T-cell (primary cell): Measurements from ENCODE around the gene COL23A1. TPM values are rescaled to one million over a fixed set of nuclear protein-coding genes. Genes with fewer than 3 reads are reported as not detected.
"Not testable (repeated sequence)": the region's sequence is repeated elsewhere in the genome, so short reads cannot be mapped to it uniquely, and the experiment has no call there.

Experiments
- ATAC-seq, 4 experiments: fragments of 200-7000 bp in 3 of 4; fragments of 150-1000 bp in 1 of 4; cut with Tn5 transposase; replicated peaks in 1 of 4; 1 replicate in 3 of 4; 2 replicates in 1 of 4; pipeline ENCODE4 v1.10.0; 2021; ENCODE audit warnings: moderate library complexity in 3 of 4, mild to moderate bottlenecking in 2 of 4, moderate number of reproducible peaks in 1 of 4
- CTCF ChIA-PET, 2 donors: fragments of 300-600 bp; sonication (Branson Sonifier 250); formaldehyde crosslinking; loops; one replicate each; lab custom pipeline; 2022; ENCODE audit warnings: antibody characterized with exemption in 2 of 2; lab: Charles Lee
- POLR2A ChIA-PET, 2 donors: fragments of 300-600 bp; sonication (Branson Sonifier 250); formaldehyde crosslinking; loops; one replicate each; lab custom pipeline; 2022; ENCODE audit warnings: antibody characterized with exemption in 2 of 2; lab: Charles Lee
- DNase-seq, 35 experiments: peaks; one replicate each; pipeline versions ENCODE4 v3.0.0 to v3.0.0-alpha.2; 2013 to 2023
- H3K27ac ChIP-seq: one replicate; pipeline ENCODE4 v1.5.1; 2013; ENCODE audit warnings: low read length
- H3K27me3 ChIP-seq, 2 experiments: replicated peaks in 1 of 2; 1 replicate in 1 of 2; 2 replicates in 1 of 2; pipeline versions ENCODE4 v1.6.1 to v1.7.0; 2013; ENCODE audit warnings: low read length in 1 of 2, mixed read lengths in 1 of 2; ENCODE audit not compliant: control insufficient read depth in 2 of 2, insufficient read depth in 2 of 2; ENCODE audit errors: extremely low read depth in 1 of 2
- H3K36me3 ChIP-seq, 2 donors: 1 replicate in 1 of 2; 2 replicates in 1 of 2; pipeline versions ENCODE4 v1.6.1 to v1.7.0; 2013; ENCODE audit warnings: low read length in 1 of 2; ENCODE audit not compliant: control insufficient read depth in 2 of 2, insufficient read depth in 1 of 2; ENCODE audit errors: extremely low read depth in 1 of 2
- H3K4me1 ChIP-seq, 2 experiments: 1 replicate in 1 of 2; 2 replicates in 1 of 2; pipeline versions ENCODE4 v1.6.1 to v1.7.0; 2013; ENCODE audit warnings: low read length in 2 of 2, mixed read lengths in 1 of 2; ENCODE audit not compliant: insufficient read depth in 2 of 2, control insufficient read depth in 1 of 2; ENCODE audit errors: extremely low read depth in 1 of 2
- H3K4me3 ChIP-seq, 2 donors: 1 replicate in 1 of 2; 2 replicates in 1 of 2; pipeline versions ENCODE4 v1.5.1 to v1.7.0; 2013; ENCODE audit warnings: mild to moderate bottlenecking in 2 of 2, low read length in 1 of 2, moderate library complexity in 1 of 2; ENCODE audit not compliant: control insufficient read depth in 1 of 2; ENCODE audit errors: extremely low read depth in 1 of 2
- H3K9me3 ChIP-seq: 2 replicates; pipeline ENCODE4 v1.7.0; 2013
- H3K27ac Mint-ChIP-seq, 2 donors: one replicate each; pipeline ENCODE4 v1.8.0; 2020 to 2021; ENCODE audit warnings: mild to moderate bottlenecking in 2 of 2, mixed read lengths in 2 of 2
- H3K27me3 Mint-ChIP-seq, 2 donors: one replicate each; pipeline ENCODE4 v1.8.0; 2021 to 2022; ENCODE audit warnings: mixed read lengths in 2 of 2
- H3K36me3 Mint-ChIP-seq: one replicate; pipeline ENCODE4 v1.8.0; 2021; ENCODE audit warnings: mixed read lengths
- H3K4me1 Mint-ChIP-seq, 3 donors: one replicate each; pipeline ENCODE4 v1.8.0; 2020 to 2022; ENCODE audit warnings: mixed read lengths in 3 of 3, mild to moderate bottlenecking in 1 of 3
- H3K4me3 Mint-ChIP-seq, 3 donors: one replicate each; pipeline ENCODE4 v1.8.0; 2020 to 2022; ENCODE audit warnings: mild to moderate bottlenecking in 3 of 3, mixed read lengths in 3 of 3, moderate library complexity in 3 of 3
- H3K9me3 Mint-ChIP-seq, 3 donors: one replicate each; pipeline ENCODE4 v1.8.0; 2020 to 2022; ENCODE audit warnings: mixed read lengths in 3 of 3
- WGBS: methylation state at CpG from one replicate; pipeline ENCODE4 v1.1.5; 2013; ENCODE audit warnings: missing lambda C conversion rate; ENCODE audit not compliant: insufficient coverage; 5-methylcytosine and 5-hydroxymethylcytosine counted together
- total RNA-seq, 35 experiments: library from RNA in 6 of 35; stranded (reverse) in 6 of 35; fragments of 120-200 nt in 1 of 35; gene quantifications; one replicate each; pipeline versions ENCODE4 v1.2.1 to v1.2.4 and lab custom pipeline; 2013 to 2026

The COL23A1 gene
- total RNA-seq, 5 donors from 2014 or later (not counting 1 experiment from before 2014, with no cell fraction given) = 0.07 to 0.13 TPM; not detected in 3

DNA sequence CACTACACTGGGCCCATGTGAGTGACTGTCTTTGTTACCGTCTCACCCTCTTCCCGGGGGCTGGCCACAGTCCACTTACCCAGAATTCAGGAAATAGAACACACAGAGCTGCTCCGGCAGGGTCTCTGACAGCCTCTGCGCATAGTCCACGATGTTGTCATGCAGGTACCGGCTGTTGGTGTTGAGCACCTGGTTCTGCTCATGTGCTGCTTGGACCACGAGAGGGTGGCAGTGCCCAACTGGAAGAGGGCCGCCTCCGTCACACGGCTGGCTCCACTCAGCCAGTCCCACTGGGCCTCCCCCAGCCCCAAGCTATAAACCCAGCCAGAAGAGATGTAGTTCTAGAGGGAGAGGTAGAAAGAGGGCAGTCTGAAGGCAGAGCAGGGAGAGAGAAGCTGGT is 360.3 kb downstream of the COL23A1 start:
- no peak overlapping the region for H3K4me3 ChIP-seq
- no peaks in the 10 kb centered on the region for H3K27me3 ChIP-seq
- ATAC-seq (no peak), DNase-seq (no peak)
- H3K4me1 ChIP-seq = peaks cover 13 to 69% of the 10 kb centered on the region in 2 experiments
- 97% methylated on average over 6 of the region's 10 CpGs for WGBS
- H3K27ac Mint-ChIP-seq = peak overlapping the region in 1 of 2 donors; percentile 22
- ChIA-PET POLR2A (no interaction called here), CTCF (no interaction called here)
- H3K9me3 Mint-ChIP-seq = no peaks in the 10 kb centered on the region
- H3K4me3 Mint-ChIP-seq = peak overlapping the region; percentile 63 to 81 (median 77)
- no peak overlapping the region for H3K27ac ChIP-seq
- no peaks in the 10 kb centered on the region for H3K9me3 ChIP-seq
- no peaks in the 10 kb centered on the region for H3K27me3 Mint-ChIP-seq
- H3K4me1 Mint-ChIP-seq = peaks cover 60 to 70% (median 69%) of the 10 kb centered on the region in 3 donors
- peaks cover 50% of the 10 kb centered on the region for H3K36me3 Mint-ChIP-seq
- peaks cover 13 to 42% of the 10 kb centered on the region in 2 donors for H3K36me3 ChIP-seq

DNA sequence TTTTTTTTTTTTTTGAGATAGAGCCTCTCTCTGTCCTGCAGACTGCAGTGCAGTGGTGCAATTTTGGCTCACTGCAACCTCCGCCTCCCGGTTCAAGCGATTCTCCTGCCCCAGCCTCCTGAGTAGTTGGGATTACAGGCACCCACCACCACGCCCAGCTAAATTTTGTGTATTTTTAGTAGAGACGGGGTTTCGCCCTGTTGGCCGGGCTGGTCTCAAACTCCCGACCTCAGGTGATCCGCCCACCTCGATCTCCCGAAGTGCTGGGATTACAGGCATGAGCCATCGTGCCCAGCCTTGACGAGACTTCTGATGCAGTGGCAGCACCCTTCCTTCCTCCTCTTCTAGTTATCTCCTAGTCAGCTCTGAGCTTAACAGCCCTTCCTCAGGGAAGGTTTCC is 361.1 kb downstream of the COL23A1 start:
- H3K27ac ChIP-seq, H3K9me3 ChIP-seq, H3K4me3 ChIP-seq, H3K27me3 ChIP-seq, CTCF ChIA-PET, H3K9me3 Mint-ChIP-seq, ATAC-seq, H3K27me3 Mint-ChIP-seq, DNase-seq: not testable (repeated sequence)
- peak overlapping the region; percentile 17 to 52 for H3K27ac Mint-ChIP-seq
- H3K4me1 ChIP-seq = peaks cover 13 to 62% of the 10 kb centered on the region in 2 experiments
- H3K36me3 ChIP-seq = peaks cover 16 to 46% of the 10 kb centered on the region in 2 donors
- WGBS = 98% methylated on average over 10 of the region's 13 CpGs
- peaks cover 57 to 68% (median 66%) of the 10 kb centered on the region in 3 donors for H3K4me1 Mint-ChIP-seq
- H3K36me3 Mint-ChIP-seq = peaks cover 52% of the 10 kb centered on the region
- peak overlapping the region in 2 of 3 donors; percentile 10 to 77 for H3K4me3 Mint-ChIP-seq
- POLR2A ChIA-PET = interaction anchor here in 1 of 2 donors (1.0 kb wide), 1 partner anchor 9 kb away, joined by 3 read pairs; no protein-coding TSS in a partner anchor

DNA sequence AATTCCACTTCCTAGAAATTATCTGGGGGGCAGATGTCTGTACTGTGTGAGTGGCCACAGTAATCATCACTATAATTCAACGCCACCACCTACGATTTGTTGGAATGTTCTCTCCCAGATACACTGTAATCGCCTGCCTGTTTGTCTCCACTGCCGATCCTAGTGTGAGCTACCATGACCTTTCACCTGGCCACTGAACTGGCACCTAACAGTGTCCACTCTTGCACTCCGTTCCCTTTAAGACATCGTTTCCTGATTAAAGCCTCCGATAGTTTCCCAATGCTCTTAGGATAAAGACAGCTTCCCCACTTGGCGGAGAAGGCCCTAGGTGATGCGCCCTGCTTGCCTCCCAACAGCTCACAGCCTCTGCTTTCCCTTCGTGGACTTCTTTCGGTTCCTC is 361.6 kb downstream of the COL23A1 start:
- Histone ChIP-seq H3K9me3 (no peaks in the 10 kb centered on the region), H3K27me3 (no peaks in the 10 kb centered on the region), H3K27ac (no peak overlapping the region), H3K4me3 (no peak overlapping the region), H3K36me3 (peaks cover 16 to 51% of the 10 kb centered on the region in 2 donors), H3K4me1 (peaks cover 13 to 59% of the 10 kb centered on the region in 2 experiments)
- CTCF ChIA-PET = no interaction called here
- ATAC-seq (no peak), DNase-seq (no peak)
- Mint-ChIP-seq H3K9me3 (no peaks in the 10 kb centered on the region), H3K27me3 (no peaks in the 10 kb centered on the region), H3K36me3 (peaks cover 52% of the 10 kb centered on the region), H3K4me1 (peaks cover 57 to 72% (median 66%) of the 10 kb centered on the region in 3 donors), H3K27ac (no peak overlapping the region), H3K4me3 (no peak overlapping the region)
- 96% methylated on average over 7 of the region's 11 CpGs for WGBS
- POLR2A ChIA-PET = interaction anchor here in 1 of 2 donors (1.0 kb wide), 1 partner anchor 9 kb away, joined by 3 read pairs; no protein-coding TSS in a partner anchor

DNA sequence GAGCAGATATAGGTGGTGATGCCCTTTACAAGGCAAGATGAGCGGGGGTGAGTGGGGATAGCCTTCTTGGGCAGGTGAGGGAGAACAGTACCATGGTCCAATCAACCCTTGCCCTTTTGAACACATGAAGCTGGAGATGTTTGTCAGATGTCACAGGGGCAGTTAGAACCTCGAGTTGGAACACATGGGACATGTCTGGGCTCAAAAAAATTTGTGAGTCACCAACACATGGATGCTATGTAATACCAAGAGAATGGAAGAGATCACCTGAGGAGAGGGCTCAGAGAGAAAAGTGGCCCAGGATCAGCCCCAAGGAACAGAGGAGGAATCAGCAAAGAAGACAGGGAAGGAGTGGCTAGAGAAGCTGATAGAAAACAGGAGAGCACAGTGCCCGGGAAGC is 362.3 kb downstream of the COL23A1 start:
- Mint-ChIP-seq H3K4me3 (no peak overlapping the region), H3K9me3 (no peaks in the 10 kb centered on the region), H3K27ac (peak overlapping the region in 1 of 2 donors; percentile 35), H3K4me1 (peaks cover 59 to 75% (median 66%) of the 10 kb centered on the region in 3 donors), H3K27me3 (no peaks in the 10 kb centered on the region), H3K36me3 (peaks cover 56% of the 10 kb centered on the region)
- ChIA-PET POLR2A (no interaction called here), CTCF (no interaction called here)
- no peaks in the 10 kb centered on the region for H3K9me3 ChIP-seq
- no peak overlapping the region for H3K4me3 ChIP-seq
- H3K4me1 ChIP-seq = peaks cover 13 to 54% of the 10 kb centered on the region in 2 experiments
- H3K27ac ChIP-seq = no peak overlapping the region
- ATAC-seq (no peak), DNase-seq (no peak)
- peaks cover 16 to 51% of the 10 kb centered on the region in 2 donors for H3K36me3 ChIP-seq
- no peaks in the 10 kb centered on the region for H3K27me3 ChIP-seq
- 84% methylated on average over 2 of the region's 3 CpGs for WGBS

DNA sequence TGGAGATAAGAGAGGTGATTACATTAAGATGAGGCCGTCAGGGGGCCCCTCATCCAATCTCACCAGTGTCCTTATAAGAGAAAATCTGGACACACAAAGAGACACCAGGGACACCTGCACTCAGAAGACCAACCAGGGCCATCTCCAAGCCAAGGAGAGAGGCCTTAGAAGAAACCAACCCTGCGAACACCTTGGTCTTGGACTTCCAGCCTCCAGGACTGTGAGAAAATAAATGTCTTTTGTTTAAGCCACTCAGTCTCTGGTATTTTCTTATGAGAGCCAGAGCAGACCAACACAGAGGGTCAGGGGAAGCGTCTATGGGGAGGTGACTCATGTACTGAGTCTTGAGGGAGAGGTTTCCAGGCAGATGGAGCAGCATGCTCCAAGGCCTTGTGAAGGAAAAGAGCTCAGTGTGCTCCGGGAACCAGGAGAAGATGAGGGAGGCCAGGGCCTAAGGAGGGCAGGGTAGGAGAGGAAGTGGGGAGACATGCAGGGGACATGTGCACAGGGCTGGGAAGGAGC is 363.0 kb downstream of the COL23A1 start:
- Mint-ChIP-seq H3K4me1 (peaks cover 58 to 78% (median 66%) of the 10 kb centered on the region in 3 donors), H3K27ac (peak overlapping the region in 1 of 2 donors; percentile 46), H3K4me3 (no peak overlapping the region), H3K9me3 (no peaks in the 10 kb centered on the region), H3K27me3 (no peaks in the 10 kb centered on the region), H3K36me3 (peaks cover 56% of the 10 kb centered on the region)
- ATAC-seq (no peak), DNase-seq (no peak)
- H3K27me3 ChIP-seq = no peaks in the 10 kb centered on the region
- H3K4me1 ChIP-seq = peaks cover 13 to 51% of the 10 kb centered on the region in 2 experiments
- H3K36me3 ChIP-seq = peaks cover 16 to 57% of the 10 kb centered on the region in 2 donors
- POLR2A ChIA-PET = interaction anchor here in 1 of 2 donors (0.5 kb wide), 1 partner anchor 700 kb away, joined by 3 read pairs; no protein-coding TSS in a partner anchor
- CTCF ChIA-PET = interaction anchor here in 1 of 2 donors (0.5 kb wide), 1 partner anchor 1551 kb away, joined by 3 read pairs; no protein-coding TSS in a partner anchor
- H3K27ac ChIP-seq = no peak overlapping the region
- 100% methylated on average over 2 of the region's 4 CpGs for WGBS
- no peaks in the 10 kb centered on the region for H3K9me3 ChIP-seq
- H3K4me3 ChIP-seq = no peak overlapping the region

DNA sequence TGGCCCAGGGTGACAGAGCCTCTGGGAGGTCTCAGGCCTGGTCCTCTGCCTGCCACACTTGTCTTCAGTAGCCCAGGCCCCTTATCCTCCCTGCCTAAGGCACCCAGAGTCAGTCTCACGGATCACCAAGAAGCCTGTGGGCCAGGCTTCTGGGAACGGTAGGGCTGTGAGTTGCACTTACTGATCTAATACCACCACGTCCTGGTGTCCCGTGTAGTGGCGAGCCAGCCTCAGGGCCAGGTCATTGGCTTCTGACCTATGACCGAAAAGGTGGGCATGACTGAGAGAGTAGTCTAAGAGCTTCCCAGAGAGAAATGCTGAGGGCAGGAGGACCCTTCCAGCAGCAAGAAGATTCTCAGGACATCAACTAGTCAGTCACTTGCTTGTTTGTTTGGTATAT is 365.0 kb downstream of the COL23A1 start:
- no peaks in the 10 kb centered on the region for H3K27me3 ChIP-seq
- ChIA-PET CTCF (no interaction called here), POLR2A (no interaction called here)
- no peak for ATAC-seq
- H3K9me3 ChIP-seq = no peaks in the 10 kb centered on the region
- H3K4me3 ChIP-seq = no peak overlapping the region
- peaks cover 3 to 33% of the 10 kb centered on the region in 2 experiments for H3K4me1 ChIP-seq
- H3K36me3 ChIP-seq = peaks cover 25 to 58% of the 10 kb centered on the region in 2 donors
- Mint-ChIP-seq H3K27ac (no peak overlapping the region), H3K27me3 (no peaks in the 10 kb centered on the region), H3K4me3 (no peak overlapping the region), H3K9me3 (no peaks in the 10 kb centered on the region), H3K4me1 (peaks cover 57 to 81% (median 64%) of the 10 kb centered on the region in 3 donors), H3K36me3 (peaks cover 57% of the 10 kb centered on the region)
- no peak overlapping the region for H3K27ac ChIP-seq
- 93% methylated on average over 5 of the region's 6 CpGs for WGBS
- no peak for DNase-seq
